HL-60 (cell line): ENCODE measurements around the gene TESMIN.

Experiments
- GABPA ChIP-seq: IDR thresholded peaks from 2 replicates; pipeline ENCODE4 v1.6.1; 2012; ENCODE audit warnings: low read depth
- POLR2AphosphoS5 ChIP-seq: IDR thresholded peaks from 2 replicates; pipeline ENCODE4 v1.6.1; 2012; ENCODE audit warnings: low read depth
- TF ChIP-seq, protein P1 (sequence below): IDR thresholded peaks from one replicate; pipeline ENCODE4 v1.5.1; 2011; ENCODE audit warnings: low read length, control low read depth, inconsistent platforms; ENCODE audit not compliant: insufficient read depth
- TF ChIP-seq, protein P2 (sequence below): IDR thresholded peaks from 2 replicates; pipeline ENCODE4 v1.6.1; 2012; ENCODE audit warnings: low read depth; ENCODE audit not compliant: insufficient replicate concordance

DNA sequence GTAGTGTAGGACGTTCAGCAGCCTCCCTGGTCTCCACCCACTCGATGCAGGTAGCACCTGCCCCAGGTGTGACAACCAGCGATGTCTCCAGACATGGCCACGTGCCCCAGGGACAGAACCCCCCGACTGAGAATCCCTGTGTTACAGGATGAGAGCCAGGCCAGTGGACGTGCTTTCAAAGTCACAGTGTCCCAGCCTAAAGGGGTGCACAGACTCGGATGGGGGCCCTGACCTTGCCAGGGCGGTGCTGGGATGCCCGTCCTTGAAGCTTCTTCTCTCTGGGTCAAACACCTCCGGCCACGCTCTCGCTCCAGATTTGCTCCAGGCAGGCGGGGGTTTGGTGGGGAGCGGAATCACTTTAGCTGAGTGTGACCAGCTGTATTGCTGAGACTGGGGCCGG is 90.3 kb downstream of the TESMIN start:
- TF ChIP-seq GABPA = no peak
- TF ChIP-seq, protein P1, sequence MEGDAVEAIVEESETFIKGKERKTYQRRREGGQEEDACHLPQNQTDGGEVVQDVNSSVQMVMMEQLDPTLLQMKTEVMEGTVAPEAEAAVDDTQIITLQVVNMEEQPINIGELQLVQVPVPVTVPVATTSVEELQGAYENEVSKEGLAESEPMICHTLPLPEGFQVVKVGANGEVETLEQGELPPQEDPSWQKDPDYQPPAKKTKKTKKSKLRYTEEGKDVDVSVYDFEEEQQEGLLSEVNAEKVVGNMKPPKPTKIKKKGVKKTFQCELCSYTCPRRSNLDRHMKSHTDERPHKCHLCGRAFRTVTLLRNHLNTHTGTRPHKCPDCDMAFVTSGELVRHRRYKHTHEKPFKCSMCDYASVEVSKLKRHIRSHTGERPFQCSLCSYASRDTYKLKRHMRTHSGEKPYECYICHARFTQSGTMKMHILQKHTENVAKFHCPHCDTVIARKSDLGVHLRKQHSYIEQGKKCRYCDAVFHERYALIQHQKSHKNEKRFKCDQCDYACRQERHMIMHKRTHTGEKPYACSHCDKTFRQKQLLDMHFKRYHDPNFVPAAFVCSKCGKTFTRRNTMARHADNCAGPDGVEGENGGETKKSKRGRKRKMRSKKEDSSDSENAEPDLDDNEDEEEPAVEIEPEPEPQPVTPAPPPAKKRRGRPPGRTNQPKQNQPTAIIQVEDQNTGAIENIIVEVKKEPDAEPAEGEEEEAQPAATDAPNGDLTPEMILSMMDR = no peak
- TF ChIP-seq, protein P2, sequence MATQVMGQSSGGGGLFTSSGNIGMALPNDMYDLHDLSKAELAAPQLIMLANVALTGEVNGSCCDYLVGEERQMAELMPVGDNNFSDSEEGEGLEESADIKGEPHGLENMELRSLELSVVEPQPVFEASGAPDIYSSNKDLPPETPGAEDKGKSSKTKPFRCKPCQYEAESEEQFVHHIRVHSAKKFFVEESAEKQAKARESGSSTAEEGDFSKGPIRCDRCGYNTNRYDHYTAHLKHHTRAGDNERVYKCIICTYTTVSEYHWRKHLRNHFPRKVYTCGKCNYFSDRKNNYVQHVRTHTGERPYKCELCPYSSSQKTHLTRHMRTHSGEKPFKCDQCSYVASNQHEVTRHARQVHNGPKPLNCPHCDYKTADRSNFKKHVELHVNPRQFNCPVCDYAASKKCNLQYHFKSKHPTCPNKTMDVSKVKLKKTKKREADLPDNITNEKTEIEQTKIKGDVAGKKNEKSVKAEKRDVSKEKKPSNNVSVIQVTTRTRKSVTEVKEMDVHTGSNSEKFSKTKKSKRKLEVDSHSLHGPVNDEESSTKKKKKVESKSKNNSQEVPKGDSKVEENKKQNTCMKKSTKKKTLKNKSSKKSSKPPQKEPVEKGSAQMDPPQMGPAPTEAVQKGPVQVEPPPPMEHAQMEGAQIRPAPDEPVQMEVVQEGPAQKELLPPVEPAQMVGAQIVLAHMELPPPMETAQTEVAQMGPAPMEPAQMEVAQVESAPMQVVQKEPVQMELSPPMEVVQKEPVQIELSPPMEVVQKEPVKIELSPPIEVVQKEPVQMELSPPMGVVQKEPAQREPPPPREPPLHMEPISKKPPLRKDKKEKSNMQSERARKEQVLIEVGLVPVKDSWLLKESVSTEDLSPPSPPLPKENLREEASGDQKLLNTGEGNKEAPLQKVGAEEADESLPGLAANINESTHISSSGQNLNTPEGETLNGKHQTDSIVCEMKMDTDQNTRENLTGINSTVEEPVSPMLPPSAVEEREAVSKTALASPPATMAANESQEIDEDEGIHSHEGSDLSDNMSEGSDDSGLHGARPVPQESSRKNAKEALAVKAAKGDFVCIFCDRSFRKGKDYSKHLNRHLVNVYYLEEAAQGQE = no peak
- TF ChIP-seq POLR2AphosphoS5 = no peak
